HEK293 (cell line): ENCODE data around the gene CRCP.

ENCODE experiments used
- GFI1B ChIP-seq: fragments of 450-650 bp; formaldehyde crosslinking; IDR thresholded peaks from 2 replicates; pipeline ENCODE4 v1.5.1; 2016; ENCODE audit warnings: missing biosample characterization, missing genetic modification characterization
- HOXA7 ChIP-seq: sonication (generic); formaldehyde crosslinking; IDR thresholded peaks from 2 replicates; pipeline ENCODE4 v1.8.1; 2022; ENCODE audit warnings: missing genetic modification reagents, borderline replicate concordance
- IKZF3 ChIP-seq: fragments of 450-650 bp; IDR thresholded peaks from 2 replicates; pipeline ENCODE4 v1.5.0; 2018; ENCODE audit warnings: missing biosample characterization, mild to moderate bottlenecking, missing genetic modification characterization, moderate library complexity
- KLF16 ChIP-seq: fragments of 450-650 bp; formaldehyde crosslinking; IDR thresholded peaks from 2 replicates; pipeline ENCODE4 v1.5.1; 2017; ENCODE audit warnings: missing biosample characterization, missing genetic modification characterization
- KLF9 ChIP-seq: fragments of 450-650 bp; formaldehyde crosslinking; IDR thresholded peaks from 2 replicates; pipeline ENCODE4 v1.5.1; 2016; ENCODE audit warnings: missing biosample characterization, missing genetic modification characterization, low read depth
- MYNN ChIP-seq: fragments of 450-650 bp; formaldehyde crosslinking; IDR thresholded peaks from 2 replicates; pipeline ENCODE4 v1.5.1; 2016; ENCODE audit warnings: missing biosample characterization, missing genetic modification characterization, borderline replicate concordance
- PRDM1 ChIP-seq: fragments of 450-650 bp; formaldehyde crosslinking; IDR thresholded peaks from 2 replicates; pipeline ENCODE4; 2016; ENCODE audit warnings: missing biosample characterization, missing genetic modification characterization
- RBAK ChIP-seq: fragments of 450-650 bp; formaldehyde crosslinking; IDR thresholded peaks from 2 replicates; pipeline ENCODE4 v1.5.1; 2016; ENCODE audit warnings: missing biosample characterization, missing genetic modification characterization
- SCRT2 ChIP-seq: fragments of 450-650 bp; formaldehyde crosslinking; IDR thresholded peaks from 2 replicates; pipeline ENCODE4 v1.5.1; 2016; ENCODE audit warnings: missing biosample characterization, missing genetic modification characterization
- TCF7L2 ChIP-seq: IDR thresholded peaks from 2 replicates; pipeline ENCODE4 v1.6.1; 2011; ENCODE audit warnings: low read depth, mild to moderate bottlenecking, inconsistent platforms, low read length, moderate library complexity, borderline replicate concordance
- YY2 ChIP-seq: fragments of 450-650 bp; formaldehyde crosslinking; IDR thresholded peaks from 2 replicates; pipeline ENCODE4 v1.5.1; 2016; ENCODE audit warnings: missing biosample characterization, missing genetic modification characterization
- ZBTB20 ChIP-seq: fragments of 450-650 bp; formaldehyde crosslinking; IDR thresholded peaks from 2 replicates; pipeline ENCODE4 v1.5.1; 2016; ENCODE audit warnings: missing biosample characterization, missing genetic modification characterization
- ZBTB48 ChIP-seq: fragments of 450-650 bp; formaldehyde crosslinking; IDR thresholded peaks from 2 replicates; pipeline ENCODE4 v1.5.1; 2016; ENCODE audit warnings: missing biosample characterization, missing genetic modification characterization
- ZFP41 ChIP-seq: fragments of 450-650 bp; formaldehyde crosslinking; IDR thresholded peaks from 2 replicates; pipeline ENCODE4 v1.5.1; 2016; ENCODE audit warnings: missing biosample characterization, missing genetic modification characterization, borderline replicate concordance
- ZNF10 ChIP-seq: fragments of 450-650 bp; formaldehyde crosslinking; IDR thresholded peaks from 2 replicates; pipeline ENCODE4 v1.5.1; 2017; ENCODE audit warnings: missing biosample characterization, missing genetic modification characterization
- ZNF132 ChIP-seq: fragments of 450-650 bp; formaldehyde crosslinking; IDR thresholded peaks from 2 replicates; pipeline ENCODE4 v1.5.1; 2017; ENCODE audit warnings: missing biosample characterization, missing genetic modification characterization, borderline replicate concordance
- ZNF138 ChIP-seq: fragments of 450-650 bp; formaldehyde crosslinking; IDR thresholded peaks from 2 replicates; pipeline ENCODE4 v1.5.1; 2016; ENCODE audit warnings: missing biosample characterization, missing genetic modification characterization, borderline replicate concordance
- ZNF146 ChIP-seq: fragments of 450-650 bp; formaldehyde crosslinking; IDR thresholded peaks from 2 replicates; pipeline ENCODE4 v1.5.1; 2016; ENCODE audit warnings: missing biosample characterization, missing genetic modification characterization
- ZNF184 ChIP-seq: fragments of 450-650 bp; IDR thresholded peaks from 2 replicates; pipeline ENCODE4 v1.5.1; 2018; ENCODE audit warnings: missing biosample characterization, mild to moderate bottlenecking, missing genetic modification characterization
- ZNF223 ChIP-seq: fragments of 450-650 bp; formaldehyde crosslinking; IDR thresholded peaks from 2 replicates; pipeline ENCODE4 v1.5.1; 2016; ENCODE audit warnings: missing biosample characterization, missing genetic modification characterization
- ZNF239 ChIP-seq: fragments of 450-650 bp; formaldehyde crosslinking; IDR thresholded peaks from 2 replicates; pipeline ENCODE4 v1.5.1; 2016; ENCODE audit warnings: missing biosample characterization, missing genetic modification characterization
- ZNF37A ChIP-seq: fragments of 450-650 bp; IDR thresholded peaks from 2 replicates; pipeline ENCODE4 v1.5.1; 2018; ENCODE audit warnings: missing biosample characterization, missing genetic modification characterization
- ZNF404 ChIP-seq: fragments of 450-650 bp; formaldehyde crosslinking; IDR thresholded peaks from 2 replicates; pipeline ENCODE4 v1.5.1; 2017; ENCODE audit warnings: missing biosample characterization, missing genetic modification characterization
- ZNF416 ChIP-seq: fragments of 450-650 bp; formaldehyde crosslinking; IDR thresholded peaks from 2 replicates; pipeline ENCODE4 v1.5.1; 2016; ENCODE audit warnings: missing biosample characterization, missing genetic modification characterization
- ZNF426 ChIP-seq: fragments of 450-650 bp; formaldehyde crosslinking; IDR thresholded peaks from 2 replicates; pipeline ENCODE4 v1.5.1; 2017; ENCODE audit warnings: missing biosample characterization, missing genetic modification characterization, mild to moderate bottlenecking, inconsistent platforms, moderate library complexity
- ZNF561 ChIP-seq: fragments of 450-650 bp; IDR thresholded peaks from 2 replicates; pipeline ENCODE4 v1.5.1; 2018; ENCODE audit warnings: missing biosample characterization, missing genetic modification characterization, borderline replicate concordance
- ZNF600 ChIP-seq: fragments of 450-650 bp; formaldehyde crosslinking; IDR thresholded peaks from 2 replicates; pipeline ENCODE4 v1.5.1; 2016; ENCODE audit warnings: missing biosample characterization, missing genetic modification characterization
- ZNF610 ChIP-seq: fragments of 450-650 bp; formaldehyde crosslinking; IDR thresholded peaks from 2 replicates; pipeline ENCODE4 v1.5.1; 2016; ENCODE audit warnings: missing biosample characterization, missing genetic modification characterization, borderline replicate concordance
- ZNF624 ChIP-seq: fragments of 450-650 bp; formaldehyde crosslinking; IDR thresholded peaks from 2 replicates; pipeline ENCODE4 v1.5.1; 2017; ENCODE audit warnings: missing biosample characterization, missing genetic modification characterization
- ZNF626 ChIP-seq: fragments of 450-650 bp; sonication (Bioruptor Pico); formaldehyde crosslinking; IDR thresholded peaks from 2 replicates; pipeline ENCODE4 v1.5.1; 2018; ENCODE audit warnings: missing biosample characterization, missing genetic modification characterization, inconsistent platforms
- ZNF629 ChIP-seq: fragments of 450-650 bp; formaldehyde crosslinking; IDR thresholded peaks from 2 replicates; pipeline ENCODE4 v1.5.1; 2017; ENCODE audit warnings: missing biosample characterization, missing genetic modification characterization
- ZNF658 ChIP-seq: fragments of 450-650 bp; formaldehyde crosslinking; IDR thresholded peaks from 2 replicates; pipeline ENCODE4; 2016; ENCODE audit warnings: missing biosample characterization, missing genetic modification characterization
- ZNF843 ChIP-seq: fragments of 450-650 bp; formaldehyde crosslinking; IDR thresholded peaks from 2 replicates; pipeline ENCODE4 v1.5.1; 2016; ENCODE audit warnings: missing biosample characterization, missing genetic modification characterization
- TF ChIP-seq, protein P1 (sequence below): fragments of 450-650 bp; IDR thresholded peaks from 2 replicates; pipeline ENCODE4 v1.5.1; 2018; ENCODE audit warnings: missing biosample characterization, mild to moderate bottlenecking, missing genetic modification characterization
- TF ChIP-seq, protein P2 (sequence below): fragments of 450-650 bp; formaldehyde crosslinking; IDR thresholded peaks from 2 replicates; pipeline ENCODE4 v1.5.1; 2016; ENCODE audit warnings: missing biosample characterization, missing genetic modification characterization
- TF ChIP-seq, protein P3 (sequence below): fragments of 450-650 bp; formaldehyde crosslinking; IDR thresholded peaks from 2 replicates; pipeline ENCODE4 v1.5.1; 2016; ENCODE audit warnings: missing biosample characterization, missing genetic modification characterization
- TF ChIP-seq, protein P4 (sequence below): sonication (generic); formaldehyde crosslinking; IDR thresholded peaks from 2 replicates; pipeline ENCODE4 v1.8.1; 2022; ENCODE audit warnings: mild to moderate bottlenecking, moderate library complexity, missing genetic modification reagents

CRCP gene

DNA sequence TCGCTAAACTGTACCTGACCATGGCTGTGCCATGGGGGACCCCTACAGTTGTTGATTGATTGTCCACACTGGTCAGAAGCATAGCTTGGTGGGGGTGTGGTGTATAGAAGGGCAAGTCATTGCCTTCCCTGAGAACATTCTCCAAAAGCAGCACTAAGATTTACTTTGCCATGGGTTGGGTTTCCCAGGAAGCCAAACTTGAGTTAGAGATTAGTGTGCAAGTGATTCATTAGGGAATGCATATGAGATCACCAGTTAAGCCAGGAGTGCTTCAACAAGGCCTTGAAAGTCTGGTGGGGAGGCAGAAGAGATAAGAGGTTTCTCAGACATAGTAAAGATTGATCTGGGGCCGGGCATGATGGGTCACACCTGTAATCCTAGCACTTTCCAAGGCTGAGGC lies 69.1 kb downstream of the CRCP start (continued):
- TF ChIP-seq, protein P1, sequence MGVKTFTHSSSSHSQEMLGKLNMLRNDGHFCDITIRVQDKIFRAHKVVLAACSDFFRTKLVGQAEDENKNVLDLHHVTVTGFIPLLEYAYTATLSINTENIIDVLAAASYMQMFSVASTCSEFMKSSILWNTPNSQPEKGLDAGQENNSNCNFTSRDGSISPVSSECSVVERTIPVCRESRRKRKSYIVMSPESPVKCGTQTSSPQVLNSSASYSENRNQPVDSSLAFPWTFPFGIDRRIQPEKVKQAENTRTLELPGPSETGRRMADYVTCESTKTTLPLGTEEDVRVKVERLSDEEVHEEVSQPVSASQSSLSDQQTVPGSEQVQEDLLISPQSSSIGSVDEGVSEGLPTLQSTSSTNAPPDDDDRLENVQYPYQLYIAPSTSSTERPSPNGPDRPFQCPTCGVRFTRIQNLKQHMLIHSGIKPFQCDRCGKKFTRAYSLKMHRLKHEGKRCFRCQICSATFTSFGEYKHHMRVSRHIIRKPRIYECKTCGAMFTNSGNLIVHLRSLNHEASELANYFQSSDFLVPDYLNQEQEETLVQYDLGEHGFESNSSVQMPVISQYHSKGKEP: no peak
- no peak for TF ChIP-seq RBAK
- no peak for TF ChIP-seq HOXA7
- no peak for TF ChIP-seq ZBTB20 (tag by site-specific recombination)
- peak; percentile 84 for TF ChIP-seq ZNF843 (tag by site-specific recombination)
- TF ChIP-seq GFI1B (tag by site-specific recombination): no peak
- TF ChIP-seq ZNF629 (tag by site-specific recombination): peak; percentile 79
- TF ChIP-seq, protein P2, sequence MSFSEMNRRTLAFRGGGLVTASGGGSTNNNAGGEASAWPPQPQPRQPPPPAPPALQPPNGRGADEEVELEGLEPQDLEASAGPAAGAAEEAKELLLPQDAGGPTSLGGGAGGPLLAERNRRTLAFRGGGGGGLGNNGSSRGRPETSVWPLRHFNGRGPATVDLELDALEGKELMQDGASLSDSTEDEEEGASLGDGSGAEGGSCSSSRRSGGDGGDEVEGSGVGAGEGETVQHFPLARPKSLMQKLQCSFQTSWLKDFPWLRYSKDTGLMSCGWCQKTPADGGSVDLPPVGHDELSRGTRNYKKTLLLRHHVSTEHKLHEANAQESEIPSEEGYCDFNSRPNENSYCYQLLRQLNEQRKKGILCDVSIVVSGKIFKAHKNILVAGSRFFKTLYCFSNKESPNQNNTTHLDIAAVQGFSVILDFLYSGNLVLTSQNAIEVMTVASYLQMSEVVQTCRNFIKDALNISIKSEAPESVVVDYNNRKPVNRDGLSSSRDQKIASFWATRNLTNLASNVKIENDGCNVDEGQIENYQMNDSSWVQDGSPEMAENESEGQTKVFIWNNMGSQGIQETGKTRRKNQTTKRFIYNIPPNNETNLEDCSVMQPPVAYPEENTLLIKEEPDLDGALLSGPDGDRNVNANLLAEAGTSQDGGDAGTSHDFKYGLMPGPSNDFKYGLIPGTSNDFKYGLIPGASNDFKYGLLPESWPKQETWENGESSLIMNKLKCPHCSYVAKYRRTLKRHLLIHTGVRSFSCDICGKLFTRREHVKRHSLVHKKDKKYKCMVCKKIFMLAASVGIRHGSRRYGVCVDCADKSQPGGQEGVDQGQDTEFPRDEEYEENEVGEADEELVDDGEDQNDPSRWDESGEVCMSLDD (tag by site-specific recombination): 0 out of 2 replicates have a peak, but pooled peaks have one; percentile 18
- no peak for TF ChIP-seq TCF7L2
- TF ChIP-seq, protein P3, sequence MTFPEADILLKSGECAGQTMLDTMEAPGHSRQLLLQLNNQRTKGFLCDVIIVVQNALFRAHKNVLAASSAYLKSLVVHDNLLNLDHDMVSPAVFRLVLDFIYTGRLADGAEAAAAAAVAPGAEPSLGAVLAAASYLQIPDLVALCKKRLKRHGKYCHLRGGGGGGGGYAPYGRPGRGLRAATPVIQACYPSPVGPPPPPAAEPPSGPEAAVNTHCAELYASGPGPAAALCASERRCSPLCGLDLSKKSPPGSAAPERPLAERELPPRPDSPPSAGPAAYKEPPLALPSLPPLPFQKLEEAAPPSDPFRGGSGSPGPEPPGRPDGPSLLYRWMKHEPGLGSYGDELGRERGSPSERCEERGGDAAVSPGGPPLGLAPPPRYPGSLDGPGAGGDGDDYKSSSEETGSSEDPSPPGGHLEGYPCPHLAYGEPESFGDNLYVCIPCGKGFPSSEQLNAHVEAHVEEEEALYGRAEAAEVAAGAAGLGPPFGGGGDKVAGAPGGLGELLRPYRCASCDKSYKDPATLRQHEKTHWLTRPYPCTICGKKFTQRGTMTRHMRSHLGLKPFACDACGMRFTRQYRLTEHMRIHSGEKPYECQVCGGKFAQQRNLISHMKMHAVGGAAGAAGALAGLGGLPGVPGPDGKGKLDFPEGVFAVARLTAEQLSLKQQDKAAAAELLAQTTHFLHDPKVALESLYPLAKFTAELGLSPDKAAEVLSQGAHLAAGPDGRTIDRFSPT: peak; percentile 60; the same call in 1 of the 2 replicates
- no peak for TF ChIP-seq ZNF239 (tag by site-specific recombination)
- no peak for TF ChIP-seq ZNF426 (tag by site-specific recombination)
- no peak for TF ChIP-seq ZNF624 (tag by site-specific recombination)
- no peak for TF ChIP-seq ZBTB48 (tag by site-specific recombination)
- TF ChIP-seq ZNF223 (tag by site-specific recombination): no peak
- TF ChIP-seq ZNF138: no peak
- peak; percentile 76 for TF ChIP-seq ZNF184 (tag by site-specific recombination)
- no peak for TF ChIP-seq ZNF37A (tag by site-specific recombination)
- TF ChIP-seq ZFP41 (tag by site-specific recombination): no peak
- TF ChIP-seq ZNF561: no peak
- TF ChIP-seq ZNF600 (tag by site-specific recombination): peak; percentile 55
- TF ChIP-seq IKZF3 (tag by site-specific recombination): 0 out of 2 replicates have a peak, but pooled peaks have one; percentile 36
- no peak for TF ChIP-seq ZNF610 (tag by site-specific recombination)
- no peak for TF ChIP-seq ZNF626 (tag by site-specific recombination)
- TF ChIP-seq ZNF146 (tag by site-specific recombination): no peak
- TF ChIP-seq ZNF10 (tag by site-specific recombination): no peak
- TF ChIP-seq PRDM1 (tag by site-specific recombination): 0 out of 2 replicates have a peak, but pooled peaks have one; percentile 36
- no peak for TF ChIP-seq MYNN (tag by site-specific recombination)
- TF ChIP-seq ZNF132: no peak
- TF ChIP-seq, protein P4, sequence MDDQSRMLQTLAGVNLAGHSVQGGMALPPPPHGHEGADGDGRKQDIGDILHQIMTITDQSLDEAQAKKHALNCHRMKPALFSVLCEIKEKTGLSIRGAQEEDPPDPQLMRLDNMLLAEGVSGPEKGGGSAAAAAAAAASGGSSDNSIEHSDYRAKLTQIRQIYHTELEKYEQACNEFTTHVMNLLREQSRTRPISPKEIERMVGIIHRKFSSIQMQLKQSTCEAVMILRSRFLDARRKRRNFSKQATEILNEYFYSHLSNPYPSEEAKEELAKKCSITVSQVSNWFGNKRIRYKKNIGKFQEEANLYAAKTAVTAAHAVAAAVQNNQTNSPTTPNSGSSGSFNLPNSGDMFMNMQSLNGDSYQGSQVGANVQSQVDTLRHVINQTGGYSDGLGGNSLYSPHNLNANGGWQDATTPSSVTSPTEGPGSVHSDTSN (CRISPR knock-in tag): no peak
- TF ChIP-seq KLF9 (tag by site-specific recombination): no peak
- TF ChIP-seq YY2 (tag by site-specific recombination): no peak
- TF ChIP-seq ZNF658 (tag by site-specific recombination): no peak
- TF ChIP-seq KLF16: no peak
- no peak for TF ChIP-seq SCRT2 (tag by site-specific recombination)
- TF ChIP-seq ZNF416 (tag by site-specific recombination): no peak
- no peak for TF ChIP-seq ZNF404
